Fibroblast of the conjunctiva (primary cell): ENCODE results near the gene ISLR2.
"Not testable (repeated sequence)": the region's sequence is repeated elsewhere in the genome, so short reads cannot be mapped to it uniquely, and the experiment has no call there.

Experiments
- DNase-seq: peaks from one replicate; pipeline ENCODE4 v3.0.0-alpha.2; 2010; ENCODE audit warnings: low read depth

Gene ISLR2

DNA sequence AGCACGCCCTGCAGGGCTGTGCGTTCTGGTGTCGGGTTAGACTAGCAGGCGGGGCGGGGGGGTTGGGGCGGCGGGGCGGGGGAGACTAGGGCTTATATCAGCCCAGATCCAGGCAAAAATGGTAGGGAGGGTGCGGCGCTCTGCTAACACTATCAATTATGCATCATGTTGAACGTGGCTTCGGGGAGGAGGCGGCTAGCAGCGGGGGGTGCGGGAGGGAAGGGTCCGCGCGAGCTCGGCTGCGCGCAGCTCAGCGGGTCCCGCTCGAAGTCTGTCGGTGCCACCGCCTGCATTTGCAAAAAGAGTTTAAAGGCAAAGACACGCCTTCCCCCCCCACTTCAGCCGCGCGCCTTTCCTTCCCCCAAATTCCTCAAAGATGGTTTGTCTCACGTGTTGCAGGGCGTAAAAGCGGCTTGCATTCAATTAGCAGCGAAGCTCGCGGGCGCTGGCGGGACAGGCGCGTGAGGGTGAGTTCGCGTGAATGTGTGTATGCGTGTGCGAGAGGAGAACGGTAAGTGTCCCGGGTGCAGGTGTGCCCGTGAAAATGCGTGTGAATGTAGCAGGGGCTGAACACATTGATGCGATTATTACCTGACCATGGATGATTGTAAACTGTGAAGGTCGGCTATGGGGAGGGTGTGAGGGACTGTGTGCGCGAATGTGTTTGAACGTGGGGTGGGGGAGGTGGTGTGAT lies at the start of gene ISLR2:
Gene ISLR2 (plus strand): TSS at position 432 of the 694 bp plus-strand sequence. CDS start 2,169 bp downstream, outside the sequence.
- no peak for DNase-seq

- DNase-seq: not testable (repeated sequence)
Measured at GRCh38 chr15:74082450-74082849, 47.9 kb upstream of the ISLR2 start, which contains the start of gene GOLGA6A. GOLGA6A (minus strand) TSS chr15:74082550; CDS start chr15:74082509, 41 bp downstream.

GRCh38 chr15:74094567-74094966 lies 35.8 kb upstream of the ISLR2 start:
- DNase-seq: not testable (repeated sequence)

GRCh38 chr15:74095610-74096009 lies 34.8 kb upstream of the ISLR2 start:
- not testable (repeated sequence) for DNase-seq

GRCh38 chr15:74096753-74097474 lies 33.5 kb upstream of the ISLR2 start:
- not testable (repeated sequence) for DNase-seq

DNA sequence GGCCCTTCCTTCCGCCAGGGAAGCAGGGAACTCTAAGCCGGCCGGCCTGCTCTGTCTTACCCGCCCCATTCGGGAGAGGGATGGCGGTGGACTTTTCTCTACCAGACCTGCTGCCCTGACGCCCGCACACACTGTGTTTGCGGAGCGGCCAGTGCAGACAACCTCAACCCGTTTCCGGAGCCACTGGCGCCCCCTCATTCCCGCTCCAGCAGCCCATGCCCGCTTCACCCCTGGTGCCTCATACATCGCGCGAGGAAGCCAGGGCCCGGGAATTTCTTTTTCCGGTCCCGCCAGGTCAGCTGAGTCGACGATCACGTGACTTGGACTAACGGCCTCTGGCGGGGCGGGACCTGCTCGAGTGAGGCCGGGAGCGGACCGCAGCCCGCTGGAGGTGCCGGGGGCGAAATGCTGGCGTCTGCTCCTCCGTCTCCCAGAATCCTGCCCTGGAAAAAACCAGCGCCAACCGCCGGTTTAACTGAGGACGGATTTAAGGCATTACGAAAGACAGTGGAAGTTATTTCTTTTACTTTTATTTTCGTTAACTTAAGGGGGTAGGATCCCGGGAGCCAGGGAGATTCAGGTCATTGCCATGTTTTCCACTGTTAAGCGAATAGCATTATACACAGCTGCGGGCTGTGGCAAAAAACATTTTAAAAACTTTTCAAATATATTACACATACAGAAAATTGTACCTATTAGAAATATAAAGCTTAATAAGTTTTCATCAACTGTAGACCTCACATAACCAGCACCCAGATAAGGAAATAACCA lies 30.2 kb upstream of the ISLR2 start:
- DNase-seq: peak; percentile 70

GRCh38 chr15:74108111-74108510 lies 22.3 kb upstream of the ISLR2 start:
- no peak for DNase-seq

GRCh38 chr15:74108611-74109010 lies 21.8 kb upstream of the ISLR2 start:
- not testable (repeated sequence) for DNase-seq

DNA sequence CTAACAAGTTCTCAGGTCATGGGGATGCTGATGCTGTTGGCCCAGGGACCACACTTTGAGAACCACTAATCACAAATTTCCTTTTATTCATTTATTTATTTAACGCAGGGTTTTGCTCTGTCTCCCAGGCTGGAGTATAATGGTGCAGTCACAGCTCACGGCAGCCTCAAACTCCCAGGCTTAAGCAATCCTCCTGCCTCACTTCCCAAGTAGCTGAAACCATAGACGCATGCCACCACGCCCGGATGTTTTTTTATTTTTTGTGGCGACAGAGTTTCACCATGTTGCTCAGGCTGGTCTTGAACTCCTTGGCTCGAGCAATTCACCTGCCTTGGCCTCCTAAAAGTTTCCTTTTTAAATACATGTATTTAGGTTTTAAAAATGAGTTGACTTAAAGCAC lies 20.7 kb upstream of the ISLR2 start:
- DNase-seq: no peak

DNA sequence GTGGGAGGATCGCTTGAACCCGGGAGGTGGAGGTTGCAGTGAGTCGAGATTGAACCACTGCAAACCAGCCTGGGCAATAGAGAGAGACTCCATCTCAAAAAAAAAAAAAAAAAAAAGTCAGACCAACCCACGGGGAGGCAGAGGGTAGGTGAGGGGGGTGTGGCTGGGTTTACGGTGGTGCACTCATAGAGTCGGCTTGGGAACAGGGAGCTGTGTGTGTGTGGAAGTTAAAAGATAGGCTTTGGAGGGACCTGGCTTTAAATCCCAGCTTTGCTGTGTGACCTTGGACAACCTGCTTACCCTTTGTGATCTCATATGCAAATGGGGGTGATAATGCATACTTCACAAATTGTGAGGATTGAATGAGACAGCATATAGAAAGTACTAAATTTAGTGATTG lies 10.0 kb upstream of the ISLR2 start:
- DNase-seq: no peak

DNA sequence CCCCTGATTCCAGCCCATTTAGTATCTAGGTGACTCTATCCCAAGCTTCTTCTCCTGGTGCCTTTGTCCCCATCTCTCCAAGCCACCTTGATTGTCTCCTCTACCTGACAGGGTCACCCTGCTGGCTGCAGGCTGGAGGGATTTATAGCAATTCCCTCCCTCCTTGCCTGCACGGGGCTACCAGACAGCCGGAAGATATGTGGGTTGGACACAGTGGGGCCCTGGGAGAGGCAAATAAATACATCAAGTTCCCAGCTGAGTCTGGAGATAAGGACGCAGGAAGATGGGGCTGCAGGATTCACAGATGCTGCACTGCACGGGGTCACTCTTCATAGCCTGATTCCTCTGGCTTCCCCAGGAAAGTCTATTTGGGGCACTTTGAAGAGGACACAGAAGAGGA lies 9.3 kb upstream of the ISLR2 start:
- no peak for DNase-seq

DNA sequence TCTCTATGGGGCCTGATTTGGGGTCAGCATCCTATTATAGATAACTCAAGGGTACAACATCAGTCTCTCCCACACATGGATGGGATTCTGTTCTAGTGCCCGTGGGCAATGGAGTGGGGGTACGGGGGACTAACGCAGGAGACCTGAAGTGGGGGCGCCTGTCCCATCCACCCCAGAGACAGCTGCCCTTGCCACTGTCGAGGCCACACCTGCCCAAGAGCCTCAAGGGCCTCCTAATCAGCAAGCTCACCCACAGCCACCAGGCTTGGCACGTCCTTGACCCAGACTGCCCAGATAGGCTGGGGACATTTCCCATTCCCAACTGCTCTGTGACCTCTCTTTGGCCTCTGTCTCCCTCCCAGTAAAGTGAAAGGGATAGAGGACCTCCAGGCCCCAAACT lies 8.5 kb upstream of the ISLR2 start:
- DNase-seq: no peak

DNA sequence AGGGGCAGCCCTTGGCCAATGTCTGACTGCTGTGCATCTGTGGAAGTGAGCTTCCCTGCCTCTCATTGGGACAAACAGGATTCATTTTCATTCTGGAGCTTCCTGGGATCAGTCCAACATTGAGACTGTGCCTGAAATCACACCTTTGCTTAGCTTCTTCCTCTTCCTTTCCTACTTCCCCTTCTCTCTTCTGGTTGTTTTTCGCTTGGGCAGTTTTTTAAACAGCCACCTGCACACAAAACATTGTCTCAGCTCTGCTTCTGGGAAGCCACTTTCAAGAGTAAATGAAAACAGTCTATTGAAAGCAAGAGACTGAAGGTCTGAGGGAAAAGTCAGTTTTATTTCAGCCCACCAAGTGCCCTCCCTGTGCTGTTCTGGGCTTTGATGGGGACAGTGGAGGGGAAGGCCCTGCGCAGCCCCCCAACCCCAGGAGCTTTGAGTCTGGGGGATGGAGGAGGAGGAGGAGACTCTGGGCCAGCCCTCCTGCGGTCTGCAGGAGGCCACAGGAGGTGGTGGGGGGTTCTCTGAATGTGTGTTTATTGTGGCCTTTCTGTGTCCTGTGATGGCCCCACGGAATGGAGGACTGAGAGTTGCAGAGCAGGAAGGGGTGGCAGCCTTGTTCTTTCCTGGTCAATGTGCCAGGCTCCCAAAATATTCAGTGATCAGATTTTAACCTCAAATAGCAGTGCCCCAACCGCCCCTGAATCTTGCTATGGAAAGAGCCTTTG lies 7.8 kb upstream of the ISLR2 start:
- DNase-seq: no peak

DNA sequence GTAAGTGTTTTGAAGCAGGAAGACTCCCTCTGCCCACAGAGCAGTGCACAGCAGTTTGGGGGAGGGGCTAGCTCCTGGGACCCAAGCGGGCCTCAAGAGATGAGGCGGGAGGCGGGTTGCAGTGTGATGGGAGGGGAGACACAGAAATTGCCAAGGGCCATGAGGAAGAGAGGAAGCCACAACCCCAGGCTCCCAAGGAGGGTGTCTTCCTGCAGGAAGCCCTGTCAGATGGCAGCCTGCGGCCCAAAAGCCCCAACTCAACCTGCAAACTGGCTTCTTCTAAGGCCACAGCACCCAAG lies 7.3 kb upstream of the ISLR2 start:
- no peak for DNase-seq

- no peak for DNase-seq
Measured at GRCh38 chr15:74123658-74124057, 6.7 kb upstream of the ISLR2 start.

DNA sequence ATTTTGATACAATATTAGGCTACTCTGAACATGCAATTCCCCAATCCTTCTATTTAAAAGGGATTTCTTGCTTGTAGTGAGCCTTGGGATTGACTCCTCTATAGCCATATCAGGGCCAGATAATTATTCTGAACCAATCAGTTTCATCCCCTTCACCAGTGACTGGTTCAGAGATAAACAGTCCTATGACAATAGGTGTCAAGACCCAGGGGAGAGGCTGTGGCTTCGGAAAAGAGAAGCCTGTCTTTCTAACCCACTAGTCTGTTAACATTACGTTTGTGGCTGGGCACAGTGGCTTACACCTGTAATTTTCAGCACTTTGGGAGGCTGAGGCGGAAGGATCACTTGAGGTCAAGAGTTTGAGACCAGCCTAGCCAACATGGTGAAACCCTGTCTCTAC lies 6.2 kb upstream of the ISLR2 start:
- no peak for DNase-seq

DNA sequence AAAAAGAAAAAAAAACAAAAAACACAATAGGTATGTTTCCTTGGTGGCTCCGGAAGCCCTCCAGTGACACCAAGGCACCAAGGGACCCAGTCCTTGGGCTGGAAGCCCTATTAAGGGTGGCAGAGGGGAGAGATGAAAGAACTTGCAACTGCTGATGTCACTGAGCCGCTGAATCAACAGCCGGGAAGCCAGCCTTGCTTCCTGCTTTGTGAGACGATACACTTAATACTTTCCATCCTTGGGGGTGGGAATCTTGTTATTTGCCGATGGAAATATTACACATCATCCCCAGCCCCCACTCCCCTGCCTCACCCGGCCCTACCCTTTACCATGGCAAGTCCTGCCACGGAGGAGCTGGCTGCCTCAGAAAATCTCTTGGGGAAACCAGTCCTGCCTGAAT lies 5.6 kb upstream of the ISLR2 start:
- DNase-seq: no peak

- DNase-seq: peak; percentile 59
Measured at GRCh38 chr15:74127255-74127953, 3.0 kb upstream of the ISLR2 start.

DNA sequence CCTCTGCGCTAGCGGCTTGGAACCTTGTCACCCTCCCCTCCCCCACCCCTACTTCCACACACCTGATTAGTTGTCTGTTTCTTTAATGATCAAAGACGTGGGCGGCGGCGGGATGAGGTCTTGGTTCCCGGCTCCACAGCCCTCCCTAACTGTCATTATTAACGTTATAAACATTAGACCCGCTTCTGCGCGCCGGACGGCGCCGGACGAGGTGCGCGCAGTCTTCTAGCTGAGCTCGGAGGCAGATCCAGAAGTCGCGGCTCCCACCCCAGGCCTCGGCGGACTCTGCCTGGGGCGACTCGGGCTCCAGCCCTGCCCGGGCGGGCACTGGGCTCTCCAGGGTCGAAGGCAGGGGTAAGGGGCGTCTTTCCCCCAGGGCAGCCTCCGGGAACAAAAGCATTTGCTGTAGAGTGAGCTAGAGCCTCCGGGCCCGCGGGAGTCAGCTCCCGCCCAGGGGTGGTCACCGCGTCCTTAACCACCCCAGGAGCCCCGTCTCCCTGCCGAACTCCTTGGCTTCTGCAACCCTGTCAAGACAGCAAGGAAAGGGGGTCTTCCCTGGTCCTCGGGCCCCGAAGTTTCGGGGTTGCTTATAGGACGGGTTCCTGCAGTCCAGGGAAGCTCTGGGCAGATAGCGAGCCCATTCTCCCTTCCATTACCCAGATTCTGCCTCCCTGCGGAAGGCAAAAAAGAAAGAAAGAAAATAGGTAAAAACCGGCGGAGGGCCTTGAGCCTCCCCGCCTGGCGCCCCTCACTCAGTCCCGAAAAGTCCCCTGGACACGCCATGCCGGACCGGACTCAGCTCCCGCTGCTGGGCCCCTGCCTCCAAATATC lies 2.2 kb upstream of the ISLR2 start:
- no peak for DNase-seq

- no peak for DNase-seq
Measured at GRCh38 chr15:74128785-74129585, 1.4 kb upstream of the ISLR2 start.
